ENCODE data around the gene ALLC.
"Not testable (repeated sequence)": the region's sequence is repeated elsewhere in the genome, so short reads cannot be mapped to it uniquely, and the experiment has no call there.

ALLC gene

DNA sequence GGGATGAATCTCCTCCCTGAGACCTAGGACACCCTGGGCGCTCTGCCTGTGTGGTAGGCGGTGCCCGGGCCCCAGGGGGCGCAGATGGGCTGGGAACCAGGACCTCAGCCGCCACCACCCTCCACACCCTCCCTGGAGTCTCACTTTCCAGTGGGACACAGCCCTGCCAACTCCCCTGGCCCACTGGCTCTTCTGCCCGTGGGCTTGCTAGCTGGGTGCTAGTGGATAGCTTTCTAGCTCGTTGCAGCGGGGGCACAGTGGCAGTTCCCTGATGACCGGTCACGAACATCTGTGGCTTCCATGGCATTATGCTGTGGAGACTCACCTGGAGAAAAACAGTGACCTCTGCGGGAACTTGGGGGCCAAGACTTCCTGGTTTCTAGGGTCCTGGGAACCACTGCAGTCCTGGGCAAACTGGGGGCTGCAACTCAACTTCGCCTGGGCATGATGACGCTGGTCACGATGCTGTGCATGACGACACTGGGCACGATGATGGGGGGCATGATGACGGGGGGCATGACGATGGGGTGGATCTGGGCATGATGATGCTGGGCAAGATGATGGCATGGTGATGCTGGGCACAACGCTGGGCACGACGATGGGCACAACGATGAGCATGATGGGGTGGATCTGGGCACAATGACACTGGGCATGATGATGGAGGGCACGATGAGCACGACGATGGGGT is 31.0 kb upstream of the ALLC start:
- FAIRE-seq = no peak

DNA sequence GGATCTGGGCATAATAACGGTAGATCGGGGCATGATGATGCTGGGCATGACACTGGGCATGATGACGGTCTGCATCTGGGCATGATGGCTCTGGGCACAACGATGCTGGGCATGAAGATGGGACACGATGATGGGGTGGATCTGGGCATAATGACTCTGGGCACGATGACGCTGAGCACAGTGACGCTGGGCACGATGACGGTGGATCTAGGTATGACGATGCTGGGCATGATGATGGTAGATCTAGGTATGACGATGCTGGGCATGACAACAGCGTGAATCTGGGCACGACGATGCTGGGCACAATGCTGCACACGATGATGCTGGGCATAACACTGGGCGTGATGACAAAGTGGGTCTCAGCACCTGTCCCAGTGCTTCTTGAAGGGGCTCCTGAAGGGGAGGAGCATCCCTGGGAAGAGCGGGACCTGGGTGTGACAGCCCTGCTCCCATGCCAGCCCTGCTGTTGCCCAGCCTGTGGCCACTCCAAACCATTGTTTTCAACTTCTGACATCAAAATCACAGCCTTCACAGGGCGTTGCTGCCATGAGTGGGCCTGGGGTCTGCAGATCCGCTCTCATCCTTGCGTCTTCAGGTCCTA is 30.4 kb upstream of the ALLC start:
- FAIRE-seq = no peak

DNA sequence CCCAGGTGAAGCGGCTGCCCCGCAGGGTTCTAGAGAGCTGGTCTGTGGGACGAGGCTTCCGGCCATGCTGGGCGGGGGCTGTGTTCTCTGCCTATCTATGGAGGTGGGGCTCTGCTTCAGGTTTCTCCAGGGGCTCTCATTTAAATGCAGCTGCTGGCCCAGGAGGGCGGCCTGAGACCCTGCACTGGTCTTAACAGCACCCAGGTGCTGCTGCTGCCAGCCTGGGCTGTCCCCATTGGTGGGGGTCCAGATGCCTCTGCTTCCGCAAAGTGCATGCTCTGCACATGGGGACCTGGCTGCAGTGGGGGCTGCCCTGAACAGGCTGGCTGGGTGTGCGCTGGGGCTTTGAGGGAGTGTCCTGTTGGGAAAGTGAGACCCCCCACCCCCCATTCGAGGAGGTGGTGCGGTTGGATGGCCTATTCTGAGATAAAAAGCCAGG is 29.7 kb upstream of the ALLC start:
- no peak for FAIRE-seq

DNA sequence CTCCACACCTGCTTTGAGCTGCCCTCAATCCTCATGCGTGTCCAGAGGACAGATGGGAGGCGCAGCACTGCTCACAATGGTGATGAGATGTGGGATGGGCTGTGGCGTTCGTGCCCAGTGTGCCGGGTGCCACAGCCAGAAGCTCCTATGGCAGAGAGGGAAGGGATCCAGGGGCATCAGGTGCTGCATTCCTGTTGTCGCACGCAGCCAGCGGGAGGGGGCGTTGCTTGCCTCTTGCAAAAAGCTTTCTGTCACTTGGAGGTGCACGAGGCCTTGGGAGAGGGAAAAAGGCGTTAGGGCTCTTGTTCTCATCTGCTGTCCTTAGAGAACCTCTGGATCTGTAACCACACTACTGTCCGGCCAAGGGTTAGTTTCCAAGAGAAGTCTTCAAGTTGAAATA is 29.2 kb upstream of the ALLC start:
- no peak for FAIRE-seq

DNA sequence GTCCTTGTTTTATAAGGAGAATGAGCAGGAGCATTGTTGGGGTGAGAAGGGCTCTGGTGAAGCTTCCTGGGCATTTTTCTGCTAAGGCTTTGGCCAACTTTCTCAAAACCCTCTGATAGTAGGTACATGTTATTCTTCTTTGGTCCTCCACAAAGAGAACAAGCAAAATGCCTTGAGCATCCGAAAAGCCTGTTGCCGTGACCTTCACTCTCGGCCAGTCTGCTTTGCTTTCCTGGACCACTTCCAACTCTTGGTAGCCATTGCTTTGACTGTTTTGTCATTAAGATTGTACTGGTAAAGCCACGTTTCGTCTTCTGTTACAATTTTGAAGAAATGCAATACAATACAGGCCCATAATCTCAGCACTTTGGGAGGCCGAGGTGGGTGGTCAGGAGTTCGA is 27.4 kb upstream of the ALLC start:
- FAIRE-seq = no peak

GRCh38 chr2:3631161-3631850 is 26.7 kb upstream of the ALLC start:
- no peak for FAIRE-seq

GRCh38 chr2:3631851-3632659 is 25.9 kb upstream of the ALLC start:
- no peak for FAIRE-seq

- FAIRE-seq = no peak
Observed at GRCh38 chr2:3633089-3633981, 24.7 kb upstream of the ALLC start.

DNA sequence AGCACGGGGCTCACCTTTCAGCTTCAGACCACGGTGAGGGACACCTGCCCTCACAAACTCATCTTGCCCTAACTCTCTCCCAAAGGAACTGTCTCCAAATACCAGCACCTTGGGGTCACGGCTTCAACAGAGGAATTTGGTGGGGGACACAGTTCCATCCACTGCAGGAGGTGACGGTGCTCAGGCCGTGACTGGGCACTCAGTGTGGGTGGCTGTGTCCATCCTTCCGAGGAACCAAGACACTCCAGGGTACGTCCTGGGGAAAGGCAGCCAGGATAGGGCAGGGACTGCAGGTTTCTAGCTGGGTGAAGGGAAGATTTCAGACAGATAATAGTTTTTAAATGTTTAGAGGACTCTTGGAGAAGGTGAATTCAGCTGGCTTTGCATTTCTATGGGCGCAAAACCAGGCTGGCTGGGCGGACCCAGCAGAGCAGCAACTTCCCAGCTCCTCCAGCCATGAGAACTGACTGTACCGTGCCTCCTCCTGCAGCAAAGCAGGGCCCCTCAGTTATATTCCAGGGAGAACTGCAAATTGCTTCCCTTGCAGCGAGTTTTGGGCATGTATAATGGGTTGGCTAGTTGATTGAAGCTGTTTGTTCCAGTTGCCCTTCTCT is 23.9 kb upstream of the ALLC start:
- no peak for FAIRE-seq

DNA sequence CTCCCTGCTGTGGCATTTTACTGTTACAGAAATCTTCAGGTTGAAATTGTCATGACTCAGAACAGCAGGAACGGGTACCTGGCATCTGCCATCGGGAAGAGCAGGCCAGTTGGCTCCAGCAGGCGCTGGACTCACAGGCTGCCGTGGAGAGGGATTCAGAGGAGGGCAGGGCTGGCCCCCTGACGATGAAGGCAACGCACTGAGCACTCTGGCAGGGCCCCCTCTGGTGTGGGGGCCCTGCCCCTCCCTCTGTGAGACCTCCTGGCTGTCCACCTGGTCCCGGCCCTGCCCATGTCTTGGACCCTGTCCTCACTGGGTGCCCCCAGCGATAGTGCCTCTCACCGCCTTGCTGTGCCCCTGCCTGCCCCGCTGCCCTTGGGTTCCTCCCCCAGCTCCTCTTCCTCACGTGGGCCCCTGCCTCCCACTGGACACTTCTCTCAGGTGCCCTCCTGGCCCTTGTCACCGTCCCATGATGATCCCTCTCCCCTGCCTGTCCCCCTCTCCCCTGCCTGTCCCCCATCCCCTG is 23.3 kb upstream of the ALLC start:
- no peak for FAIRE-seq

- FAIRE-seq = no peak
Observed at GRCh38 chr2:3635171-3635974, 22.6 kb upstream of the ALLC start.

DNA sequence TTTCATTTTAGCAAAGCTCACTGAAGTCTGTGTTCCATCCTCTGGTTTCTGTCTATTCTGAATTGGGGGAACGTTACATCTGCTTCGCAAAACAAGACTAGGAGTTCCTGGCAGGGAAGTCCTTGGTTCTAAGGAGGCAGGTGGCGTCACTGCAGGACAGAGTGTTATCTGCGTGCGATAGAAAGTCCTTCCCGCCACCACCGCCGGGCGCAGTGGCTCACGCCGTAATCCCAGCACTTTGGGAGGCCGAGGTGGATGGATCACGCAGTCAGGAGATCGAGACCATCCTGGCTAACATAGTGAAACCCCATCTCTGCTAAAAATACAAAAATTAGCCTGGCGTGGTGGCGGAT is 22.0 kb upstream of the ALLC start:
- FAIRE-seq = not testable (repeated sequence)

- FAIRE-seq = no peak
Observed at GRCh38 chr2:3636586-3637310, 21.3 kb upstream of the ALLC start.

- FAIRE-seq = no peak
Observed at GRCh38 chr2:3637311-3637675, 20.7 kb upstream of the ALLC start.

DNA sequence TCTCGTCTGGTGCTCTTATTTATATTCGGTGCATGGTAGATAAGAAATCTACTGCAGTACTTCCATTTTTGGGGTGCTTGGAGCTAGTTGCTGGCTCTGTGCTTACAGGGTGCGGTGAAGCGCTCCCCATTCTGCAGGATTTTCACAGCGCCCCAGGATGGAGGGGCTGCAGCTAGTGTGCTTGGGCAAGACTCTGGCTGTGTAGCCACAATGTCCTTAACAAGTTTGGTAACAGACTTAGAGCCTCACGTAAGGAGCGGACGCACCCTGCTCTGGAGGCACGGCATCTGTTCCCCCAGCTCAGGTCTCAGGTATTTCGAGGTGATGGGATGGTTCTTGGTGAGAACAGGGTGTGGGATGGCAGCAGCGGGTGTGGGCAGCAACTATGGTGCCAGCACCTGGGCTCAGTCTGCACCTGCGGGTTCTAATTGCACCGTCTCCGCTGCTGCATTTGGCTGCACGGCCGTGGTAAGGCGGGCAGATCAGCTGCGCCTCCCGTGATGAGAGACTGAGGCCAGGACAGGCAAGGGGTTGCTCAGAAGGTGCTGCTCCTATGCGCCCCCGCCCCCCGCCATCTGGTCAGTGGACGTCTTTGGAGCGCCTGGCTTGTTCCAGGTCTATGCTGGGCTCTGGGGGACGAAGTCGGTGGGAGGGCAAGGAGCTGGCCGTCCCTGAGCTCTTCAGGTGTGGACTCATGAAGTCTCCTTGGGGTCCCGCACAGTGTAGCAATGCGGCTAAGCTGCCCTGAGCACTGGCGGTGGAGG is 20.1 kb upstream of the ALLC start:
- FAIRE-seq = no peak

- FAIRE-seq = no peak
Observed at GRCh38 chr2:3638456-3638810, 19.6 kb upstream of the ALLC start.

- no peak for FAIRE-seq
Observed at GRCh38 chr2:3639015-3639630, 18.9 kb upstream of the ALLC start.

DNA sequence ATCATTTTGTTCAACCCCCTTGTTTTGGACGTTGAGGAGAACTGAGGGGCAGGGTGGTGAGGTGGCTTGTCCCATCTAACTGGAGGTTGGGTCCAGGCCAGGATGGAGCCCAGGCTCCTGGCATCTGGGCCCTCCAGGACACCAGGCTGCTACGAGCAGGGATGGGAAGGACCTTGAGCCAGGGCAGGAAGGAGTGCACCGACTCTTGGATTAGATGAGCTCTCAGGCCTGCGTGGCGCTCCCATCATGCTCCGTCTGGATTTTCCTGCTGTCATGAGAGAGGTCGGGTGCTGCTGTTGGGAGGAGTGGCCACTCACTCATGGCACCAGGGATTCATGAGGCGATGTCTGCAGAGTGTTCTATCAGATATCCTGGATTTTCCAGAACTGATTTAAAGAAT is 18.3 kb upstream of the ALLC start:
- no peak for FAIRE-seq

- no peak for FAIRE-seq
Observed at GRCh38 chr2:3641181-3641580, 16.8 kb upstream of the ALLC start.

All from A204.1 (cell line).